Measurements from ENCODE around the gene FBXO27.

DNA sequence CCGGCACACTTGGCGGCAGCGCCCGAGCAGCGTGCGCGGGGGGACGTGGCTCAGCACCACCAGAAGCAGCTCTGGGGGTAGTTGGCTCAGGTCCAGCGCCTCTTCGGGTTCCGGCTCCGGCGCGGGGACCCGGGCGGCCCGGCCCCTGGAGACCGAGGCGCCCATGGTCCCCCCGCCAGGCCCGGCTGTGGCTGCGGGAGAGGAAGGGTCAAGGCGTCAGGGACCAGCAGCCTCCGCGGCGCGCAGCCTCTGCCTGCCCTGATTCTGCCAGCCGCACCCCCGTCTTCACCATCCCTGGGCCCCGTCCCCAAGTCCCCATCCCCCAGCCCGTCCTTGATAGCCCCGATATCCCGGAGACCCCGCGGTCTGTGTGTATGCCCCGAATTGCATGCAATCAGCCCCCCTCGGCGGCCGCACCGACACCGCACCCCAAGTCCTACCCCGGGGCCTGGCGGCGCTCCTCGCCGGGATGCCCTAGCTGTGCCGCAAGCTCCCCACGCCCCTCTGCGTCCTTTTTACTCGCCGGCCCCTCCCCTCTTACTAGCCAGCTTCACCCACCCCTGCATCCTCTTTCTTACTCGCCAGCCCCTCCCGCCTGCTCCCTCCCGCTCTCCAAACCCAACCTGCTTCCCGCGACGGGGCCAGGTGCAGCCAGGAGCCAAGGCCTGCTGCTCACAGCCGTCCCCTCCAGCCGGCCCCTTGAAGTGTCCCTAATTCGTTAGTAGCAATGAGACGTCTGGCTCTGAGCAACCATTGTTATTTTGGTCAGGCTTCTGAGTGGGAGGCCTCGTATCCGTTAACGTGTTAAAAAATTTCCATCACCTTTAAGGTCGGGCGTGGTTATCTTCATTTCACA lies at the start of gene FBXO27:
- TF ChIP-seq CTCF (IDR thresholded peaks at IDR 0.05 in 8 of 11, conservative IDR thresholded peaks at IDR 0.05 in 3 of 11) = no peak
- no peak for TF ChIP-seq POLR2A (IDR thresholded peaks at IDR 0.05)
- no peak for TF ChIP-seq POLR2AphosphoS5 (IDR thresholded peaks at IDR 0.05)
